Peyer's patch (tissue), 4 donors: Measurements from ENCODE around the gene CLNK.

Source experiments
- CTCF ChIP-seq, 6 experiments: fragments of 450-650 bp in 4 of 6; fragments of 200-600 bp in 2 of 6; sonication (generic) in 1 of 6; IDR thresholded peaks; one replicate each; pipeline ENCODE4 v1.5.1; 2017 to 2019; ENCODE audit warnings: antibody characterized with exemption in 6 of 6, mild to moderate bottlenecking in 3 of 6, moderate library complexity in 1 of 6
- POLR2A ChIP-seq, 2 donors: fragments of 450-650 bp; IDR thresholded peaks; one replicate each; pipeline ENCODE4 v1.5.1; 2017; ENCODE audit warnings: antibody characterized with exemption in 2 of 2, mild to moderate bottlenecking in 2 of 2, moderate library complexity in 2 of 2

- TF ChIP-seq CTCF (IDR thresholded peaks at IDR 0.05) (no peak), POLR2A (IDR thresholded peaks at IDR 0.05) (no peak)
Observed at GRCh38 chr4:10672379-10672778, 12.2 kb downstream of the CLNK start.
